NCI-H1092 (cell line): ENCODE measurements around the gene MTA1.

Experiments
- DNase-seq: peaks from one replicate; lab custom pipeline; 2025; lab: John Stamatoyannopoulos, UW

MTA1 gene

GRCh38 chr14:105476831-105477659 is 57.4 kb downstream of the MTA1 start:
- DNase-seq: no peak

GRCh38 chr14:105477660-105478397 is 58.2 kb downstream of the MTA1 start:
- DNase-seq: no peak

GRCh38 chr14:105478398-105479251 is 59.0 kb downstream of the MTA1 start:
- DNase-seq: no peak

- DNase-seq: peak; percentile 20
Observed at GRCh38 chr14:105479431-105480158, 60.0 kb downstream of the MTA1 start.

- no peak for DNase-seq
Observed at GRCh38 chr14:105480199-105480746, 60.6 kb downstream of the MTA1 start.

- peak; percentile 95 for DNase-seq
Observed at GRCh38 chr14:105480807-105481801, 61.5 kb downstream of the MTA1 start.

- DNase-seq: peak; percentile 93
Observed at GRCh38 chr14:105481886-105482457, 62.3 kb downstream of the MTA1 start.

GRCh38 chr14:105482486-105483110 is 63.0 kb downstream of the MTA1 start:
- DNase-seq: no peak

GRCh38 chr14:105483300-105484068 is 63.9 kb downstream of the MTA1 start:
- DNase-seq: peak; percentile 17

- DNase-seq: no peak
Observed at GRCh38 chr14:105484069-105484996, 64.7 kb downstream of the MTA1 start.

- no peak for DNase-seq
Observed at GRCh38 chr14:105484997-105485393, 65.4 kb downstream of the MTA1 start.

- DNase-seq: no peak
Observed at GRCh38 chr14:105485739-105486162, 66.1 kb downstream of the MTA1 start.

GRCh38 chr14:105486163-105486973 is 66.7 kb downstream of the MTA1 start, which contains the start of gene CRIP1:
Gene CRIP1 (plus strand): TSS chr14:105486886. CDS start chr14:105487260, 374 bp downstream.
- DNase-seq: no peak

GRCh38 chr14:105486974-105487448 is 67.4 kb downstream of the MTA1 start:
- no peak for DNase-seq

GRCh38 chr14:105487449-105487985 is 67.9 kb downstream of the MTA1 start:
- DNase-seq: no peak
